A549 (cell line): ENCODE results near the gene PRCD. TPM values are rescaled to one million over a fixed set of nuclear protein-coding genes. Genes with fewer than 3 reads are reported as not detected.

Source experiments
- ATAC-seq, 2 experiments: fragments of 200-7000 bp in 1 of 2; fragments of >200 bp in 1 of 2; cut with Nextera tagmentation in 1 of 2; cut with Tn5 transposase in 1 of 2; 3 replicates each; pipeline versions ENCODE4 v1.8.0 to v1.9.1; 2018 to 2020; ENCODE audit warnings: mild to moderate bottlenecking in 1 of 2, moderate library complexity in 1 of 2
- CTCF ChIA-PET: fragments of 300-600 bp; sonication (Branson Sonifier 250); formaldehyde crosslinking; extraction: SDS; loops from one replicate; lab custom pipeline; 2021; ENCODE audit warnings: antibody characterized with exemption, inconsistent platforms; lab: Yijun Ruan, JAX
- POLR2A ChIA-PET: fragments of 350-600 bp; formaldehyde crosslinking; extraction: SDS; loops from one replicate; lab custom pipeline; 2021; ENCODE audit warnings: antibody characterized with exemption, inconsistent platforms; lab: Yijun Ruan, JAX
- DNase-seq, 2 experiments: peaks; one replicate each; pipeline versions ENCODE4 v3.0.0 to v3.0.0-alpha.2; 2011 to 2016; ENCODE audit warnings: low read depth in 1 of 2, low spot score in 1 of 2
- FAIRE-seq: peaks from 2 replicates; lab custom pipeline; 2011; peaks lifted over from hg19 to GRCh38; lab: Jason Lieb, UNC
- H3K27ac ChIP-seq, 2 experiments: fragments of >200 bp; sonication (Bioruptor Twin); formaldehyde crosslinking; 3 replicates each; pipeline ENCODE4 v1.5.1; 2016 to 2017
- H3K4me1 ChIP-seq: fragments of >200 bp; sonication (Bioruptor Twin); formaldehyde crosslinking; 3 replicates; pipeline ENCODE4 v1.6.1; 2016
- H3K4me2 ChIP-seq: fragments of >200 bp; sonication (Bioruptor Twin); formaldehyde crosslinking; 3 replicates; pipeline ENCODE4 v1.6.1; 2016
- H3K4me3 ChIP-seq: fragments of >200 bp; sonication (Bioruptor Twin); formaldehyde crosslinking; 3 replicates; pipeline ENCODE4 v1.5.1; 2016
- H3K9me3 ChIP-seq: fragments of >200 bp; sonication (Bioruptor Twin); formaldehyde crosslinking; 3 replicates; pipeline ENCODE4 v1.6.1; 2016
- BHLHE40 ChIP-seq: IDR thresholded peaks from 2 replicates; pipeline ENCODE4 v1.6.1; 2012; ENCODE audit warnings: low read depth, low read length, inconsistent platforms
- CEBPB ChIP-seq, 2 experiments: fragments of >200 bp in 1 of 2; sonication (Bioruptor Twin) in 1 of 2; formaldehyde crosslinking in 1 of 2; IDR thresholded peaks; 2 replicates each; pipeline ENCODE4 v1.6.1; 2012 to 2016
- CHD4 ChIP-seq: fragments of 200-600 bp; sonication (generic); IDR thresholded peaks from 2 replicates; pipeline ENCODE4 v1.6.1; 2016; ENCODE audit warnings: antibody characterized with exemption, mild to moderate bottlenecking, borderline replicate concordance
- EHF ChIP-seq: fragments of 250-450 bp; sonication (Bioruptor Pico); IDR thresholded peaks from 2 replicates; pipeline ENCODE4 v1.5.0; 2020; ENCODE audit warnings: mild to moderate bottlenecking
- EHMT2 ChIP-seq: fragments of 200-600 bp; sonication (generic); IDR thresholded peaks from 2 replicates; pipeline ENCODE4 v1.6.1; 2016; ENCODE audit warnings: antibody characterized with exemption, low read depth, mild to moderate bottlenecking, moderate library complexity
- EP300 ChIP-seq, 2 experiments: fragments of >200 bp; sonication (Bioruptor Twin); formaldehyde crosslinking; IDR thresholded peaks; 2 replicates in 1 of 2; 3 replicates in 1 of 2; pipeline ENCODE4 v1.6.1; 2016 to 2017
- ESRRA ChIP-seq: fragments of 150-350 bp; IDR thresholded peaks from 2 replicates; pipeline ENCODE4 v1.6.1; 2014; ENCODE audit warnings: mild to moderate bottlenecking, low read length, borderline replicate concordance
- GATA3 ChIP-seq: IDR thresholded peaks from 2 replicates; pipeline ENCODE4 v1.6.1; 2012; ENCODE audit warnings: borderline replicate concordance
- HEYL ChIP-seq: fragments of 250-450 bp; sonication (Bioruptor Pico); IDR thresholded peaks from 2 replicates; pipeline ENCODE4 v1.8.0; 2021; ENCODE audit warnings: mild to moderate bottlenecking, moderate library complexity
- MYC ChIP-seq: IDR thresholded peaks from 2 replicates; pipeline ENCODE4 v1.6.1; 2012; ENCODE audit warnings: mild to moderate bottlenecking, inconsistent platforms, low read length, improper control_type of control experiment, borderline replicate concordance
- NPAS2 ChIP-seq: fragments of 250-450 bp; sonication (Bioruptor Pico); IDR thresholded peaks from 2 replicates; pipeline ENCODE4 v1.8.0; 2022; ENCODE audit warnings: mild to moderate bottlenecking, moderate library complexity, borderline replicate concordance
- RFX5 ChIP-seq: fragments of 450-650 bp; IDR thresholded peaks from 2 replicates; pipeline ENCODE4 v1.7.1; 2014; ENCODE audit warnings: antibody characterized with exemption, mild to moderate bottlenecking, moderate library complexity
- RNF2 ChIP-seq: fragments of 200-600 bp; sonication (generic); IDR thresholded peaks from 2 replicates; pipeline ENCODE4 v1.6.1; 2016; ENCODE audit warnings: low read depth, mild to moderate bottlenecking, antibody characterized with exemption, moderate library complexity, borderline replicate concordance
- SREBF2 ChIP-seq: fragments of 450-650 bp; IDR thresholded peaks from 2 replicates; pipeline ENCODE4 v1.6.1; 2014; ENCODE audit warnings: mild to moderate bottlenecking, moderate library complexity
- WGBS: methylation state at CpG from one replicate; pipeline ENCODE4 v1.1.6; 2017; ENCODE audit errors: missing lambda C conversion rate; 5-methylcytosine and 5-hydroxymethylcytosine counted together
- polyA plus RNA-seq, 4 experiments: library from polyadenylated mRNA; depleted of rRNA in 3 of 4; stranded (reverse); fragments of >200 nt; fragmentation: RNase III in 1 of 4; extraction: RNeasy Plus Mini Kit Qiagen cat#74134 plus additional on column Dnase treatment in 1 of 4; gene quantifications; 2 replicates in 3 of 4; 3 replicates in 1 of 4; pipeline ENCODE4 v1.2.3, GENCODE V29; 2011 to 2017
- TF ChIP-seq, protein P1 (sequence below): fragments of 200-600 bp; sonication (generic); IDR thresholded peaks from 2 replicates; pipeline ENCODE4 v1.6.1; 2016; ENCODE audit warnings: antibody characterized with exemption, mild to moderate bottlenecking, moderate library complexity
- TF ChIP-seq, protein P2 (sequence below): fragments of 450-650 bp; IDR thresholded peaks from 2 replicates; pipeline ENCODE4 v1.6.1; 2014; ENCODE audit warnings: antibody characterized with exemption
- TF ChIP-seq, protein P3 (sequence below): IDR thresholded peaks from 2 replicates; pipeline ENCODE4 v1.6.1; 2012
- TF ChIP-seq, protein P4 (sequence below): IDR thresholded peaks from 2 replicates; pipeline ENCODE4 v1.6.1; 2012
- TF ChIP-seq, protein P5 (sequence below): IDR thresholded peaks from 2 replicates; pipeline ENCODE4 v1.6.1; 2012; ENCODE audit warnings: low read depth, borderline replicate concordance

The PRCD gene
- polyA plus RNA-seq, 2 of the 4 experiments (the other 2 are of a cell fraction), result not detected

DNA sequence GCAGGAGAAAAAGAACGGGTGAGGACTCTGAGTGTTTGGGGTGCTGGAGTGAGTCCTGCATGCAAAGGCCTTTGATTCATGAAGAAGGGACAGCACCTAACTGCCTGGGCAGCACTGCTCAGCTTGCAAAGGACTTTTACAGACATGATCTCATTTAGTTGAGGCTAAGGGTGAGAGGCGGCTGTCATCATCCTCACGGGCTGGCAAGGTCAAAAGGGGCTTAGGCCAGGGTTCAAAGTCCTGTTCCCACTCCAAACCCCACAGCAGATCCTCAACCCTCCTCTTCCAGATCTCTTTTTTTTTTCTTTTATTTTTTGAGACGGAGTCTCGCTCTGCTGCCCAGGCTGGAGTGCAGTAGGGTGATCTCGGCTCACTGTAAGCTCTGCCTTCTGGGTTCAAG is 43.4 kb upstream of the PRCD start:
- FAIRE-seq (no peak), DNase-seq (no peak), ATAC-seq (no peak)
- H3K4me2 ChIP-seq, result no peak overlapping the region
- 88% methylated on average over 6 of the region's 6 CpGs for WGBS
- H3K9me3 ChIP-seq, result no peaks in the 10 kb centered on the region
- no peak overlapping the region for H3K4me3 ChIP-seq
- CTCF ChIA-PET, result interaction anchor here (0.6 to 64.5 kb wide), 7 partner anchors 9 to 201 kb away, joined by 3 to 1994 read pairs (median 26); partner anchors contain the start of genes AANAT and UBE2O
- no peak overlapping the region for H3K27ac ChIP-seq
- POLR2A ChIA-PET, result no interaction called here
- TF ChIP-seq SREBF2, result no peak
- TF ChIP-seq EP300 (IDR thresholded peaks at IDR 0.05), result no peak
- no peak for TF ChIP-seq ESRRA
- TF ChIP-seq HEYL, result no peak
- no peak for TF ChIP-seq CEBPB (IDR thresholded peaks at IDR 0.05)
- TF ChIP-seq, protein P1, sequence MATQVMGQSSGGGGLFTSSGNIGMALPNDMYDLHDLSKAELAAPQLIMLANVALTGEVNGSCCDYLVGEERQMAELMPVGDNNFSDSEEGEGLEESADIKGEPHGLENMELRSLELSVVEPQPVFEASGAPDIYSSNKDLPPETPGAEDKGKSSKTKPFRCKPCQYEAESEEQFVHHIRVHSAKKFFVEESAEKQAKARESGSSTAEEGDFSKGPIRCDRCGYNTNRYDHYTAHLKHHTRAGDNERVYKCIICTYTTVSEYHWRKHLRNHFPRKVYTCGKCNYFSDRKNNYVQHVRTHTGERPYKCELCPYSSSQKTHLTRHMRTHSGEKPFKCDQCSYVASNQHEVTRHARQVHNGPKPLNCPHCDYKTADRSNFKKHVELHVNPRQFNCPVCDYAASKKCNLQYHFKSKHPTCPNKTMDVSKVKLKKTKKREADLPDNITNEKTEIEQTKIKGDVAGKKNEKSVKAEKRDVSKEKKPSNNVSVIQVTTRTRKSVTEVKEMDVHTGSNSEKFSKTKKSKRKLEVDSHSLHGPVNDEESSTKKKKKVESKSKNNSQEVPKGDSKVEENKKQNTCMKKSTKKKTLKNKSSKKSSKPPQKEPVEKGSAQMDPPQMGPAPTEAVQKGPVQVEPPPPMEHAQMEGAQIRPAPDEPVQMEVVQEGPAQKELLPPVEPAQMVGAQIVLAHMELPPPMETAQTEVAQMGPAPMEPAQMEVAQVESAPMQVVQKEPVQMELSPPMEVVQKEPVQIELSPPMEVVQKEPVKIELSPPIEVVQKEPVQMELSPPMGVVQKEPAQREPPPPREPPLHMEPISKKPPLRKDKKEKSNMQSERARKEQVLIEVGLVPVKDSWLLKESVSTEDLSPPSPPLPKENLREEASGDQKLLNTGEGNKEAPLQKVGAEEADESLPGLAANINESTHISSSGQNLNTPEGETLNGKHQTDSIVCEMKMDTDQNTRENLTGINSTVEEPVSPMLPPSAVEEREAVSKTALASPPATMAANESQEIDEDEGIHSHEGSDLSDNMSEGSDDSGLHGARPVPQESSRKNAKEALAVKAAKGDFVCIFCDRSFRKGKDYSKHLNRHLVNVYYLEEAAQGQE, result no peak
- TF ChIP-seq, protein P2, sequence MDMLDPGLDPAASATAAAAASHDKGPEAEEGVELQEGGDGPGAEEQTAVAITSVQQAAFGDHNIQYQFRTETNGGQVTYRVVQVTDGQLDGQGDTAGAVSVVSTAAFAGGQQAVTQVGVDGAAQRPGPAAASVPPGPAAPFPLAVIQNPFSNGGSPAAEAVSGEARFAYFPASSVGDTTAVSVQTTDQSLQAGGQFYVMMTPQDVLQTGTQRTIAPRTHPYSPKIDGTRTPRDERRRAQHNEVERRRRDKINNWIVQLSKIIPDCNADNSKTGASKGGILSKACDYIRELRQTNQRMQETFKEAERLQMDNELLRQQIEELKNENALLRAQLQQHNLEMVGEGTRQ, result no peak
- no peak for TF ChIP-seq RFX5
- TF ChIP-seq GATA3, result no peak
- no peak for TF ChIP-seq BHLHE40
- no peak for TF ChIP-seq CHD4
- TF ChIP-seq NPAS2 (CRISPR knock-in tag), result no peak
- TF ChIP-seq, protein P3, sequence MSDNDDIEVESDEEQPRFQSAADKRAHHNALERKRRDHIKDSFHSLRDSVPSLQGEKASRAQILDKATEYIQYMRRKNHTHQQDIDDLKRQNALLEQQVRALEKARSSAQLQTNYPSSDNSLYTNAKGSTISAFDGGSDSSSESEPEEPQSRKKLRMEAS, result no peak
- peaks cover 39% of the 10 kb centered on the region for H3K4me1 ChIP-seq

DNA sequence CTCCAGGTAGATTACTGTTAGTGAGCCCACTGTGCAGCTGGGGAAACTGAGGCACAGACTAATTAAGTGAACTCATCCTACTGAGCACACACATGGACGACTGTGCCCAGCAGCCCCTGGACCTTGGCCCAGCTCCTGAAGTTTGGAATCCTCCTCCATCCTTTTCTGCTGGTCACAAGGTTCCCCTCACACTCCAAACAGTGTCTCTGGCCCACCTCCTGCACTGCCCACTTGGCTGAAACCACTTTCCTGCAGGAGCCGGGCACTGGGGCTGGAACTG is 42.2 kb upstream of the PRCD start:
- 0 out of 3 replicates have a peak overlapping the region, but pooled peaks have one; percentile 13 for H3K4me3 ChIP-seq
- peak overlapping the region; percentile 83 to 96 for H3K27ac ChIP-seq
- H3K4me2 ChIP-seq, result peak overlapping the region; percentile 91
- POLR2A ChIA-PET, result interaction anchor here (1.5 to 2.1 kb wide), 2 partner anchors 10 to 13 kb away, joined by 5 to 6 read pairs; no protein-coding TSS in a partner anchor
- 81% methylated on average over 2 of the region's 2 CpGs for WGBS
- peaks cover 41% of the 10 kb centered on the region for H3K4me1 ChIP-seq
- ATAC-seq (no peak), FAIRE-seq (no peak), DNase-seq (no peak)
- no peak for TF ChIP-seq ESRRA
- TF ChIP-seq CEBPB (IDR thresholded peaks at IDR 0.05), result no peak
- no peak for TF ChIP-seq EP300 (IDR thresholded peaks at IDR 0.05)
- TF ChIP-seq EHMT2, result no peak
- no peak for TF ChIP-seq MYC
- CTCF ChIA-PET, result interaction anchor here (1.0 to 64.5 kb wide), 10 partner anchors 8 to 127 kb away, joined by 3 to 1994 read pairs (median 18); partner anchors contain the start of genes AANAT and UBE2O
- no peaks in the 10 kb centered on the region for H3K9me3 ChIP-seq

DNA sequence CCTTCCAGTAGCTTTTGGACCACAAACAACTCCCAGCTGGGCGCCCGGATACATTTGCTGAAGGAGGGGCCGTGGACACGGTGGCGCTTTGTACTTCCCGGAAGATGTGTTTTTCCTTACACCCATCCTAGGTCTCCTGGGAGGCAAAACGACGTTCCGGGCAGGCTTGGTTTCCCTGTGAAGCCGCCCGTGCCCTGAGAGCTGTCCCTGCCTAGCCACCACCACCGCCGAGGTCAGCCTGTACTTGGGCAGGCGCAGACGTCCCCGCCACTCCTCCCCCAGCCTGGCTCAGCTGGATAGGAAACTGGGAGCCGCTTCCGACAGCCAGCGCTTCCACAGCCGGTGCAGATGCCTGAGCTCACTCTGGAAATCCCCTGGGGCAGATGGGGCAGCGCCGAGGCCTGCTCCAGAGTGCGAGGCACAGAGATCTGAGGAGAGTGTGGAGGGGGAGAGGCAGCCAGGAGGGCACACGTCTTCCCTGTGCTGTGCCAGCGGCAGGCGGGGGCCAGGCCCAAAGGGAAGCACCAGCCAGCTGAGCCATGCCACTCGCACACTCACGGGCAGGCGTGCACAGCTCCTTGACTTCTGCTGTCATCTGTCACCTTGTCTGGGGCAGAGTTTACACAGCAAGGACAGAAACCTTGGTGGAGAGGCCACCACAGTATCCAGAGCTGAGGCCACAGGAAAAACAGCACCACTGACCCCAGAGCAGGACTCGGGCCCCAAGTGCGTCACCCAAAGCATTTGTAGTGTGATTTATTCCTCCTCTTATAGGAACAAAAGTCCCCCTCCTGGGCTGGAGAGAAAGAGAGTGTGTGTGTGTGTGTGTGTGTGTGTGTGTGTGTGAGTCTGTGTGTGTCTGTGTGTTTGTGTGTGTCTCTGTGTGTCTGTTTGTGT is 41.6 kb upstream of the PRCD start:
- 38% methylated on average over 31 of the region's 31 CpGs for WGBS
- Histone ChIP-seq H3K4me2 (peak overlapping the region; percentile 91), H3K4me1 (peaks cover 41% of the 10 kb centered on the region), H3K4me3 (0 out of 3 replicates have a peak overlapping the region, but pooled peaks have one; percentile 13), H3K9me3 (no peaks in the 10 kb centered on the region)
- CTCF ChIA-PET, result interaction anchor here (0.7 to 64.5 kb wide), 15 partner anchors 7 to 128 kb away, joined by 3 to 1994 read pairs (median 5); partner anchors contain the start of genes AANAT and UBE2O
- DNase-seq (peak; percentile 70 to 75), FAIRE-seq (no peak), ATAC-seq (peak; percentile 32 to 56)
- POLR2A ChIA-PET, result interaction anchor here (0.6 to 2.1 kb wide), 3 partner anchors 11 to 69 kb away, joined by 3 to 6 read pairs (median 5); no protein-coding TSS in a partner anchor
- TF ChIP-seq, protein P3, result peak; percentile 86
- TF ChIP-seq, protein P4, sequence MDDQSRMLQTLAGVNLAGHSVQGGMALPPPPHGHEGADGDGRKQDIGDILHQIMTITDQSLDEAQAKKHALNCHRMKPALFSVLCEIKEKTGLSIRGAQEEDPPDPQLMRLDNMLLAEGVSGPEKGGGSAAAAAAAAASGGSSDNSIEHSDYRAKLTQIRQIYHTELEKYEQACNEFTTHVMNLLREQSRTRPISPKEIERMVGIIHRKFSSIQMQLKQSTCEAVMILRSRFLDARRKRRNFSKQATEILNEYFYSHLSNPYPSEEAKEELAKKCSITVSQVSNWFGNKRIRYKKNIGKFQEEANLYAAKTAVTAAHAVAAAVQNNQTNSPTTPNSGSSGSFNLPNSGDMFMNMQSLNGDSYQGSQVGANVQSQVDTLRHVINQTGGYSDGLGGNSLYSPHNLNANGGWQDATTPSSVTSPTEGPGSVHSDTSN, result peak; percentile 25; the same call in 1 of the 2 replicates
- TF ChIP-seq BHLHE40 (peak; percentile 3; the same call in 1 of the 2 replicates), EHF (no peak), RNF2 (peak; percentile 42; the same call in 1 of the 2 replicates), HEYL (no peak)
- TF ChIP-seq, protein P5, sequence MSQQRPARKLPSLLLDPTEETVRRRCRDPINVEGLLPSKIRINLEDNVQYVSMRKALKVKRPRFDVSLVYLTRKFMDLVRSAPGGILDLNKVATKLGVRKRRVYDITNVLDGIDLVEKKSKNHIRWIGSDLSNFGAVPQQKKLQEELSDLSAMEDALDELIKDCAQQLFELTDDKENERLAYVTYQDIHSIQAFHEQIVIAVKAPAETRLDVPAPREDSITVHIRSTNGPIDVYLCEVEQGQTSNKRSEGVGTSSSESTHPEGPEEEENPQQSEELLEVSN, result peak; percentile 82
- TF ChIP-seq, all 56 proteins: peak for 5
- peak overlapping the region; percentile 83 to 96 for H3K27ac ChIP-seq
